GM12878 (cell line): Measurements from ENCODE around the gene NFE2L3. TPM values are rescaled to one million over a fixed set of nuclear protein-coding genes. Genes with fewer than 3 reads are reported as not detected.

Experiments
- ATAC-seq: fragments of 200-7000 bp; cut with Tn5 transposase; 3 replicates; pipeline ENCODE4 v1.9.1; 2020; ENCODE audit warnings: mild to moderate bottlenecking, moderate library complexity
- BruUV-seq: library from RNA; stranded (reverse); fragments of 400-500 nt; replicated peaks from 2 replicates; lab custom pipeline; 2021; lab: Mats Ljungman, UMichigan
- CTCF ChIA-PET: fragments of 300-600 bp; sonication (Branson Sonifier 250); formaldehyde crosslinking; extraction: SDS; loops from one replicate; lab custom pipeline; 2021; ENCODE audit warnings: inconsistent platforms; lab: Yijun Ruan, JAX
- POLR2A ChIA-PET: fragments of 350-600 bp; formaldehyde crosslinking; extraction: SDS; loops from one replicate; lab custom pipeline; 2021; ENCODE audit warnings: inconsistent platforms; lab: Charles Lee
- RAD21 ChIA-PET: fragments of 300-600 bp; sonication (Branson Sonifier 250); formaldehyde crosslinking; loops from one replicate; lab custom pipeline; 2023; ENCODE audit warnings: antibody characterized with exemption; ENCODE audit not compliant: unreplicated experiment; lab: Charles Lee
- SMC1A ChIA-PET: fragments of 300-600 bp; sonication (Branson Sonifier 250); formaldehyde crosslinking; loops from one replicate; lab custom pipeline; 2023; ENCODE audit not compliant: unreplicated experiment, uncharacterized antibody; lab: Charles Lee
- DNase-seq: peaks from one replicate; pipeline ENCODE4 v3.0.0-alpha.2; 2011; ENCODE audit warnings: low read depth, low spot score
- FAIRE-seq: peaks from 3 replicates; lab custom pipeline; 2011; peaks lifted over from hg19 to GRCh38; lab: Jason Lieb, UNC
- H2AFZ ChIP-seq: 2 replicates; pipeline ENCODE4 v1.6.0; 2011; ENCODE audit warnings: low read depth, low read length, control low read depth; ENCODE audit not compliant: control insufficient read depth
- H3K27ac ChIP-seq: 2 replicates; pipeline ENCODE4 v1.5.1; 2011; ENCODE audit warnings: control low read depth; ENCODE audit not compliant: control insufficient read depth, insufficient read depth
- H3K27me3 ChIP-seq, 2 experiments: replicated peaks in 1 of 2; 2 replicates each; pipeline versions ENCODE4 v1.6.0 to v1.6.1; 2011; ENCODE audit warnings: low read length in 1 of 2; ENCODE audit not compliant: control insufficient read depth in 2 of 2, insufficient read depth in 2 of 2
- H3K36me3 ChIP-seq, 2 experiments: 2 replicates each; pipeline ENCODE4 v1.5.1; 2011; ENCODE audit warnings: low read length in 1 of 2; ENCODE audit not compliant: control insufficient read depth in 2 of 2, insufficient read depth in 2 of 2
- H3K4me1 ChIP-seq: 2 replicates; pipeline ENCODE4 v1.6.1; 2011; ENCODE audit warnings: mild to moderate bottlenecking, low read length, moderate library complexity, mixed read lengths; ENCODE audit not compliant: control insufficient read depth, insufficient read depth
- H3K4me2 ChIP-seq: 2 replicates; pipeline ENCODE4 v1.6.0; 2011; ENCODE audit warnings: control low read depth; ENCODE audit not compliant: control insufficient read depth, insufficient read depth
- H3K4me3 ChIP-seq: fragments of 200-600 bp; sonication (generic); 2 replicates; pipeline ENCODE4 v1.5.1; 2016
- H3K79me2 ChIP-seq: 2 replicates; pipeline ENCODE4 v1.6.0; 2011; ENCODE audit warnings: low read length; ENCODE audit not compliant: control insufficient read depth, insufficient read depth
- H3K9ac ChIP-seq: 2 replicates; pipeline ENCODE4 v1.8.0; 2011; ENCODE audit warnings: low read length, control low read depth, mixed read lengths; ENCODE audit not compliant: control insufficient read depth, insufficient read depth
- H3K9me3 ChIP-seq: replicated peaks from 3 replicates; pipeline ENCODE4 v1.5.1; 2011; ENCODE audit warnings: mild to moderate bottlenecking, low read length; ENCODE audit not compliant: control insufficient read depth, insufficient read depth
- H4K20me1 ChIP-seq: 2 replicates; pipeline ENCODE4 v1.6.0; 2011; ENCODE audit not compliant: control insufficient read depth, insufficient read depth
- KAT2A ChIP-seq: conservative IDR thresholded peaks from 2 replicates; pipeline ENCODE4 v1.6.1; 2011; ENCODE audit warnings: low read depth, low read length; ENCODE audit not compliant: control insufficient read depth
- LARP7 ChIP-seq: fragments of 450-650 bp; IDR thresholded peaks from 2 replicates; pipeline ENCODE4 v1.6.1; 2017; ENCODE audit warnings: mild to moderate bottlenecking
- RUNX3 ChIP-seq: IDR thresholded peaks from 2 replicates; pipeline ENCODE4 v1.6.1; 2012; ENCODE audit warnings: low read length, inconsistent platforms
- SMAD5 ChIP-seq: IDR thresholded peaks from 2 replicates; pipeline ENCODE4 v1.6.1; 2016; ENCODE audit warnings: antibody characterized with exemption, low read depth
- STAT3 ChIP-seq: IDR thresholded peaks from 2 replicates; pipeline ENCODE4 v1.6.1; 2011; ENCODE audit warnings: low read depth, low read length, improper control_type of control experiment
- TCF7 ChIP-seq: IDR thresholded peaks from 2 replicates; pipeline ENCODE4 v1.6.1; 2014; ENCODE audit warnings: antibody characterized with exemption, borderline replicate concordance
- ZBTB40 ChIP-seq: fragments of 450-650 bp; IDR thresholded peaks from 2 replicates; pipeline ENCODE4 v1.6.1; 2016; ENCODE audit warnings: mild to moderate bottlenecking, moderate library complexity, borderline replicate concordance
- whole genome bisulfite sequencing: methylation state at CpG from one replicate; pipeline ENCODE4 v1.1.6; 2016; ENCODE audit warnings: low lambda C conversion rate; ENCODE audit not compliant: insufficient replicate concordance, insufficient coverage; ENCODE audit errors: missing lambda C conversion rate; 5-methylcytosine and 5-hydroxymethylcytosine counted together
- in situ Hi-C: fragments of 300-500 bp; cut with MboI; formaldehyde crosslinking; loops from 9 replicates; pipeline ENCODE4 v1.14.3; 2018; ENCODE audit warnings: mixed read lengths
- intact Hi-C: fragments of 100-400 bp; cut with micrococcal nuclease; formaldehyde crosslinking; loops from one replicate; pipeline ENCODE4 v1.14.2; 2022; ENCODE audit not compliant: unreplicated experiment
- polyA plus RNA-seq, 11 experiments: library from polyadenylated mRNA; depleted of rRNA in 4 of 11; unstranded in 6 of 11; stranded (reverse) in 5 of 11; fragments of >200 nt; fragmentation: Nextera tagmentation in 4 of 11; fragmentation: Illumina TruSeq in 1 of 11; extraction: Ambion mirVana in 4 of 11; extraction: Trizol in 1 of 11; gene quantifications; 1 replicate in 1 of 11; 2 replicates in 10 of 11; pipeline versions ENCODE4 v1.2.1 to v1.2.3, GENCODE V29; 2011 to 2016; ENCODE audit warnings: inconsistent platforms in 2 of 11, missing spikeins in 2 of 11, low read depth in 1 of 11
- total RNA-seq, 4 experiments: library from RNA; depleted of rRNA in 3 of 4; stranded (reverse); fragments of >200 nt in 3 of 4; fragmentation: Illumina TruSeq in 1 of 4; extraction: Trizol in 1 of 4; gene quantifications; 2 replicates each; pipeline versions ENCODE4 v1.2.1 to v1.2.3, GENCODE V29; 2013 to 2021

The NFE2L3 gene
- total and polyA plus RNA-seq, 10 of the 15 experiments (the other 5 are each of a cell fraction or from before 2014, with no cell fraction given), result 4.4 to 34.9 (median 13.0) TPM

GRCh38 chr7:26112203-26112740, 39.7 kb upstream of the NFE2L3 start:
- peak; percentile 27 for TF ChIP-seq ZBTB40
- TF ChIP-seq TCF7, result peak; percentile 23; the same call in 1 of the 2 replicates
- TF ChIP-seq KAT2A, result no peak
- TF ChIP-seq RUNX3, result no peak
- no peak for TF ChIP-seq LARP7
- TF ChIP-seq STAT3, result no peak
- no peak for TF ChIP-seq SMAD5
- in situ Hi-C loops (no loop called here), intact Hi-C loops (no loop called here)
- POLR2A ChIA-PET, result interaction anchor here (0.6 to 1.6 kb wide), 2 partner anchors 9 to 75 kb away, joined by 4 read pairs; no protein-coding TSS in a partner anchor
- H3K4me3 ChIP-seq, result no peak overlapping the region
- no peaks in the 10 kb centered on the region for H4K20me1 ChIP-seq
- 56% methylated on average over 6 of the region's 6 CpGs for WGBS
- no TSS peak for BruUV-seq
- peaks cover 4% of the 10 kb centered on the region for H3K4me1 ChIP-seq
- SMC1A ChIA-PET, result interaction anchor here (1.1 to 2.0 kb wide), 5 partner anchors 8 to 218 kb away, joined by 3 to 7 read pairs (median 3); no protein-coding TSS in a partner anchor
- H3K9me3 ChIP-seq, result no peaks in the 10 kb centered on the region
- DNase-seq, result no peak
- H3K4me2 ChIP-seq, result no peak overlapping the region
- H3K79me2 ChIP-seq, result no peaks in the 10 kb centered on the region
- H3K27me3 ChIP-seq, result no peaks in the 10 kb centered on the region
- no peak overlapping the region for H2AFZ ChIP-seq
- CTCF ChIA-PET, result interaction anchor here (1.1 to 3.1 kb wide), 2 partner anchors 21 to 256 kb away, joined by 3 to 21 read pairs; no protein-coding TSS in a partner anchor
- H3K27ac ChIP-seq, result no peak overlapping the region
- ATAC-seq, result no peak
- H3K36me3 ChIP-seq, result no peaks in the 10 kb centered on the region
- no peak for FAIRE-seq
- no peak overlapping the region for H3K9ac ChIP-seq
- RAD21 ChIA-PET, result interaction anchor here (0.7 to 1.9 kb wide), 5 partner anchors 20 to 144 kb away, joined by 3 to 4 read pairs (median 4); partner anchors contain the start of gene NFE2L3
